H1 (cell line): ENCODE results near the gene XPO1. TPM values are rescaled to one million over a fixed set of nuclear protein-coding genes. Genes with fewer than 3 reads are reported as not detected.

ENCODE experiments used
- CTCF ChIA-PET: fragments of 300-600 bp; sonication (Branson Sonifier 250); formaldehyde crosslinking; loops from one replicate; lab custom pipeline; 2021; ENCODE audit not compliant: partially characterized antibody; lab: Charles Lee
- POLR2A ChIA-PET: fragments of 300-600 bp; sonication (Branson Sonifier 250); formaldehyde crosslinking; loops from one replicate; lab custom pipeline; 2021; ENCODE audit warnings: inconsistent platforms; ENCODE audit not compliant: partially characterized antibody; lab: Charles Lee
- DNase-seq, 2 experiments: peaks; one replicate each; pipeline versions ENCODE4 v3.0.0 to v3.0.0-alpha.2; 2010 to 2022; ENCODE audit warnings: low spot score in 2 of 2, low read depth in 1 of 2, mixed read lengths in 1 of 2
- FAIRE-seq: peaks from 2 replicates; lab custom pipeline; 2011; peaks lifted over from hg19 to GRCh38; lab: Jason Lieb, UNC
- H2AFZ ChIP-seq: 2 replicates; pipeline ENCODE4 v1.8.1; 2012; ENCODE audit warnings: low read length, inconsistent platforms
- H2AK5ac ChIP-seq: 2 replicates; pipeline ENCODE4 v1.6.1; 2013; ENCODE audit warnings: low read depth, low read length
- H2BK120ac ChIP-seq: replicated peaks from 2 replicates; pipeline ENCODE3; 2013; ENCODE audit warnings: low read depth, low read length, inconsistent platforms
- H2BK12ac ChIP-seq: 2 replicates; pipeline ENCODE4 v1.6.1; 2013; ENCODE audit warnings: low read depth, low read length
- H2BK15ac ChIP-seq: 2 replicates; pipeline ENCODE4 v1.6.1; 2013; ENCODE audit warnings: low read length
- H2BK20ac ChIP-seq: 2 replicates; pipeline ENCODE4 v1.6.1; 2013; ENCODE audit warnings: low read length
- H2BK5ac ChIP-seq: 2 replicates; pipeline ENCODE4 v1.6.1; 2013; ENCODE audit warnings: low read depth, low read length
- H3K14ac ChIP-seq: 2 replicates; pipeline ENCODE4 v1.6.1; 2013; ENCODE audit warnings: inconsistent platforms; ENCODE audit not compliant: insufficient read length
- H3K18ac ChIP-seq: 2 replicates; pipeline ENCODE4 v1.6.1; 2013; ENCODE audit warnings: low read length; ENCODE audit errors: extremely low read depth
- H3K23ac ChIP-seq: 2 replicates; pipeline ENCODE4 v1.6.1; 2013; ENCODE audit warnings: inconsistent platforms; ENCODE audit not compliant: insufficient read length
- H3K23me2 ChIP-seq: 2 replicates; pipeline ENCODE4 v1.6.1; 2013; ENCODE audit warnings: low read depth, low read length
- H3K27ac ChIP-seq: 2 replicates; pipeline ENCODE4 v1.6.1; 2011; ENCODE audit warnings: low read depth, low read length, inconsistent platforms
- H3K27me3 ChIP-seq, 4 experiments: replicated peaks in 1 of 4; 1 replicate in 1 of 4; 2 replicates in 3 of 4; pipeline versions ENCODE4 v1.6.1 to v1.8.1; 2011 to 2013; ENCODE audit warnings: low read length in 3 of 4, mild to moderate bottlenecking in 3 of 4, inconsistent platforms in 2 of 4, mixed read lengths in 2 of 4, moderate library complexity in 1 of 4; ENCODE audit not compliant: control insufficient read depth in 3 of 4, insufficient read depth in 3 of 4; ENCODE audit errors: extremely low read depth in 1 of 4
- H3K36me3 ChIP-seq, 4 experiments: 2 replicates each; pipeline versions ENCODE4 v1.6.1 to v1.8.1; 2011 to 2013; ENCODE audit warnings: mild to moderate bottlenecking in 4 of 4, low read length in 3 of 4, moderate library complexity in 2 of 4, control low read depth in 1 of 4, inconsistent platforms in 1 of 4; ENCODE audit not compliant: insufficient read depth in 4 of 4, control insufficient read depth in 2 of 4
- H3K4ac ChIP-seq: replicated peaks from 2 replicates; pipeline ENCODE3; 2013; ENCODE audit warnings: low read length, low read depth, mixed read lengths, inconsistent platforms; ENCODE audit not compliant: insufficient read length
- H3K4me1 ChIP-seq, 4 experiments: replicated peaks in 1 of 4; 1 replicate in 1 of 4; 2 replicates in 3 of 4; pipeline versions ENCODE4 v1.6.1 to v1.8.1; 2011 to 2013; ENCODE audit warnings: low read length in 3 of 4, inconsistent platforms in 2 of 4, mixed read lengths in 1 of 4; ENCODE audit not compliant: insufficient read depth in 4 of 4, control insufficient read depth in 3 of 4
- H3K4me2 ChIP-seq, 2 experiments: 2 replicates each; pipeline versions ENCODE4 v1.6.1 to v1.8.1; 2011 to 2013; ENCODE audit warnings: low read depth in 2 of 2, low read length in 2 of 2, control low read depth in 1 of 2, inconsistent platforms in 1 of 2, mild to moderate bottlenecking in 1 of 2; ENCODE audit not compliant: insufficient read depth in 1 of 2
- H3K4me3 ChIP-seq, 4 experiments: fragments of 200-600, 300-600 bp in 1 of 4; sonication (generic), shearing (Covaris generic), sonication (Bioruptor Twin) in 1 of 4; 2 replicates each; pipeline versions ENCODE4 v1.5.1 to v1.8.1; 2011 to 2016; ENCODE audit warnings: low read length in 4 of 4, low read depth in 3 of 4, control low read depth in 2 of 4, inconsistent platforms in 2 of 4, mild to moderate bottlenecking in 2 of 4, mixed read lengths in 1 of 4, moderate library complexity in 1 of 4; ENCODE audit not compliant: insufficient read depth in 2 of 4; ENCODE audit errors: extremely low read depth in 1 of 4
- H3K56ac ChIP-seq: replicated peaks from 2 replicates; pipeline ENCODE3; 2013; ENCODE audit warnings: low read depth, mild to moderate bottlenecking, mixed read lengths, low read length, inconsistent platforms; ENCODE audit not compliant: insufficient read length
- H3K79me1 ChIP-seq: 2 replicates; pipeline ENCODE4 v1.6.1; 2013; ENCODE audit warnings: low read depth, low read length, control low read depth
- H3K79me2 ChIP-seq, 2 experiments: 2 replicates each; pipeline versions ENCODE4 v1.6.1 to v1.8.1; 2012 to 2013; ENCODE audit warnings: low read length in 2 of 2, mild to moderate bottlenecking in 2 of 2, inconsistent platforms in 1 of 2; ENCODE audit not compliant: insufficient read depth in 2 of 2, control insufficient read depth in 1 of 2
- H3K9ac ChIP-seq, 4 experiments: replicated peaks in 1 of 4; 1 replicate in 1 of 4; 2 replicates in 3 of 4; pipeline versions ENCODE4 v1.6.1 to v1.8.1; 2011 to 2013; ENCODE audit warnings: low read depth in 3 of 4, low read length in 3 of 4, control low read depth in 2 of 4, mild to moderate bottlenecking in 2 of 4, moderate library complexity in 2 of 4, inconsistent platforms in 1 of 4; ENCODE audit errors: extremely low read depth in 1 of 4
- H3K9me3 ChIP-seq, 2 experiments: 2 replicates each; pipeline versions ENCODE4 v1.6.1 to v1.8.1; 2012 to 2013; ENCODE audit warnings: mild to moderate bottlenecking in 2 of 2, moderate library complexity in 2 of 2, control low read depth in 1 of 2, inconsistent platforms in 1 of 2, low read depth in 1 of 2, low read length in 1 of 2, mixed read lengths in 1 of 2; ENCODE audit not compliant: insufficient read depth in 2 of 2
- H4K20me1 ChIP-seq, 2 experiments: replicated peaks in 1 of 2; 2 replicates each; pipeline versions ENCODE3 to v1.8.1; 2011 to 2013; ENCODE audit warnings: inconsistent platforms in 2 of 2, low read length in 2 of 2, mild to moderate bottlenecking in 1 of 2; ENCODE audit not compliant: insufficient read depth in 2 of 2, control insufficient read depth in 1 of 2
- H4K5ac ChIP-seq: 2 replicates; pipeline ENCODE4 v1.6.1; 2013; ENCODE audit warnings: low read length, low read depth, mixed read lengths, inconsistent platforms; ENCODE audit not compliant: insufficient read length
- H4K8ac ChIP-seq: 2 replicates; pipeline ENCODE4 v1.8.0; 2013; ENCODE audit warnings: mild to moderate bottlenecking, moderate library complexity, low read length, inconsistent platforms; ENCODE audit not compliant: insufficient read depth; ENCODE audit errors: extremely low read depth
- H4K91ac ChIP-seq: replicated peaks from 2 replicates; pipeline ENCODE3; 2013; ENCODE audit warnings: low read length, mixed read lengths, inconsistent platforms; ENCODE audit not compliant: insufficient read length
- CTBP2 ChIP-seq: IDR thresholded peaks from 2 replicates; pipeline ENCODE4 v1.7.0; 2011; ENCODE audit warnings: borderline replicate concordance, mild to moderate bottlenecking, moderate library complexity, mixed read lengths, low read length; ENCODE audit not compliant: insufficient read depth, insufficient read length
- CTCF ChIP-seq, 3 experiments: IDR thresholded peaks; 1 replicate in 2 of 3; 2 replicates in 1 of 3; pipeline versions ENCODE4 v1.5.1 to v1.6.1; 2011; ENCODE audit warnings: low read length in 3 of 3, mild to moderate bottlenecking in 3 of 3, inconsistent platforms in 2 of 3, low read depth in 1 of 3, moderate library complexity in 1 of 3; ENCODE audit not compliant: insufficient read depth in 1 of 3; ENCODE audit errors: control extremely low read depth in 1 of 3
- EZH2 ChIP-seq: fragments of 200-600 bp; sonication (generic); IDR thresholded peaks from 2 replicates; pipeline ENCODE4 v1.7.1; 2012; ENCODE audit warnings: low read depth, mild to moderate bottlenecking, moderate library complexity, low read length, inconsistent platforms; ENCODE audit not compliant: severe bottlenecking
- FOSL1 ChIP-seq: IDR thresholded peaks from 2 replicates; pipeline ENCODE4 v1.6.1; 2011; ENCODE audit warnings: mild to moderate bottlenecking, low read depth, low read length, moderate library complexity; ENCODE audit not compliant: insufficient read depth
- KDM5A ChIP-seq: fragments of 200-600 bp; IDR thresholded peaks from 2 replicates; pipeline ENCODE4 v1.7.1; 2012; ENCODE audit warnings: mild to moderate bottlenecking, low read length, inconsistent platforms, mixed read lengths
- MAFK ChIP-seq: IDR thresholded peaks from 2 replicates; pipeline ENCODE4 v1.6.1; 2012; ENCODE audit warnings: low read depth, mild to moderate bottlenecking, improper control_type of control experiment, low read length
- POLR2A ChIP-seq, 2 experiments: IDR thresholded peaks; 1 replicate in 1 of 2; 2 replicates in 1 of 2; pipeline ENCODE4 v1.6.1; 2011; ENCODE audit warnings: low read depth in 2 of 2, low read length in 2 of 2, mild to moderate bottlenecking in 2 of 2; ENCODE audit errors: control extremely low read depth in 1 of 2
- RAD21 ChIP-seq, 2 experiments: IDR thresholded peaks in 1 of 2; conservative IDR thresholded peaks in 1 of 2; 2 replicates each; pipeline ENCODE4 v1.6.1; 2011; ENCODE audit warnings: low read depth in 2 of 2, low read length in 2 of 2, improper control_type of control experiment in 1 of 2, inconsistent platforms in 1 of 2, mild to moderate bottlenecking in 1 of 2, moderate library complexity in 1 of 2
- SP2 ChIP-seq: IDR thresholded peaks from 2 replicates; pipeline ENCODE4 v1.6.1; 2012; ENCODE audit warnings: mild to moderate bottlenecking, low read length, inconsistent platforms
- WGBS, 2 experiments: shearing (Covaris generic) in 1 of 2; methylation state at CpG; one replicate each; pipeline versions ENCODE4 v1.1.6 to v1.1.7; 2013 to 2015; ENCODE audit warnings: low lambda C conversion rate in 2 of 2, mixed read lengths in 2 of 2, inconsistent platforms in 1 of 2, low coverage in 1 of 2, missing lambda C conversion rate in 1 of 2; ENCODE audit not compliant: insufficient replicate concordance in 2 of 2, insufficient coverage in 1 of 2, insufficient read length in 1 of 2; ENCODE audit errors: extremely low coverage in 1 of 2, missing lambda C conversion rate in 1 of 2; 5-methylcytosine and 5-hydroxymethylcytosine counted together
- polyA plus RNA-seq, 7 experiments: library from polyadenylated mRNA; depleted of rRNA in 3 of 7; stranded (reverse) in 5 of 7; unstranded in 2 of 7; fragments of >200 nt in 5 of 7; fragments of 200-250 nt in 2 of 7; gene quantifications; 1 replicate in 5 of 7; 2 replicates in 1 of 7; 4 replicates in 1 of 7; pipeline versions ENCODE4 v1.2.1 to v1.2.3, GENCODE V29; 2011 to 2013; ENCODE audit warnings: missing spikeins in 2 of 7, mixed read lengths in 2 of 7
- total RNA-seq: library from RNA; stranded (reverse); fragmentation: NEBNext Ultra II Directional; extraction: Animal tissue kit (Norgen Biotek cat#: 25700); gene quantifications from 2 replicates; pipeline ENCODE4 v1.2.1, GENCODE V29; 2021

Gene XPO1
- total and polyA plus RNA-seq, 2 of the 8 experiments (the other 6 are each of a cell fraction or from before 2014, with no cell fraction given): 110 to 296 TPM

GRCh38 chr2:61463769-61464475, 74.2 kb downstream of the XPO1 start:
- 95% methylated on average over 7 of the region's 7 CpGs; no CpG with 5 or more reads in 1 of the 2 experiments for WGBS, 2 experiments
- no peak overlapping the region for H3K27ac ChIP-seq
- TF ChIP-seq CTBP2 (no peak), SP2 (no peak), FOSL1 (no peak), POLR2A (IDR thresholded peaks at IDR 0.05; ENCODE audit: control extremely low read depth in 1 of 2, low read depth in 2 of 2, low read length in 2 of 2) (no peak), EZH2 (no peak), RAD21 (IDR thresholded peaks at IDR 0.05 in 1 of 2, conservative IDR thresholded peaks at IDR 0.05 in 1 of 2; ENCODE audit: low read depth in 2 of 2, low read length in 2 of 2) (no peak), MAFK (no peak), KDM5A (no peak), CTCF (IDR thresholded peaks at IDR 0.05; ENCODE audit: control extremely low read depth in 1 of 3, insufficient read depth in 1 of 3, low read depth in 1 of 3, low read length in 3 of 3) (no peak)

More at GRCh38 chr2:61463769-61464475, 74.2 kb downstream of the XPO1 start:
- H3K14ac ChIP-seq: no peak overlapping the region
- no peak overlapping the region for H3K23ac ChIP-seq
- DNase-seq (no peak), FAIRE-seq (no peak)
- ChIA-PET POLR2A (interaction anchor here (0.7 to 1.7 kb wide), 2 partner anchors 13 to 755 kb away, joined by 3 read pairs; no protein-coding TSS in a partner anchor), CTCF (interaction anchor here (4.9 kb wide), 1 partner anchor 37 kb away, joined by 23 read pairs; no protein-coding TSS in a partner anchor)
- no peak overlapping the region for H2BK12ac ChIP-seq
- H4K91ac ChIP-seq: no peak overlapping the region
- H3K4me2 ChIP-seq: no peak overlapping the region
- H3K4me3 ChIP-seq: no peak overlapping the region
- no peaks in the 10 kb centered on the region for H3K79me1 ChIP-seq
- peaks cover 0 to 6% (median 0%) of the 10 kb centered on the region in 4 experiments; a peak in 1 of 8 replicates for H3K36me3 ChIP-seq
- no peak overlapping the region for H2BK15ac ChIP-seq
- H3K9me3 ChIP-seq: no peaks in the 10 kb centered on the region
- H3K4me1 ChIP-seq: peaks cover 0 to 3% (median 0%) of the 10 kb centered on the region in 4 experiments; a peak in 1 of 7 replicates
- H4K5ac ChIP-seq: no peak overlapping the region
- H4K20me1 ChIP-seq: peaks cover 5 to 11% of the 10 kb centered on the region in 2 experiments
- H2BK5ac ChIP-seq: no peak overlapping the region
- H4K8ac ChIP-seq: no peak overlapping the region
- H2BK20ac ChIP-seq: no peak overlapping the region
- no peak overlapping the region for H2AFZ ChIP-seq
- H3K4ac ChIP-seq: no peak overlapping the region
- peaks cover 25 to 99% of the 10 kb centered on the region in 2 experiments for H3K79me2 ChIP-seq
- no peak overlapping the region for H3K9ac ChIP-seq
- no peaks in the 10 kb centered on the region for H3K23me2 ChIP-seq
- H2AK5ac ChIP-seq: no peak overlapping the region
- no peaks in the 10 kb centered on the region for H3K27me3 ChIP-seq
- H2BK120ac ChIP-seq: no peak overlapping the region
- no peak overlapping the region for H3K56ac ChIP-seq
- no peak overlapping the region for H3K18ac ChIP-seq
